MCF 10A (cell line): Measurements from ENCODE around the gene RPH3AL. TPM values are rescaled to one million over a fixed set of nuclear protein-coding genes. Genes with fewer than 3 reads are reported as not detected.
A peak's percentile ranks its signal among the peaks of the same experiment; 100 is the strongest.

Source experiments
- BruUV-seq: library from RNA; stranded (reverse); fragments of 400-500 nt; replicated peaks from 2 replicates; lab custom pipeline; 2021; lab: Mats Ljungman, UMichigan
- CTCF ChIA-PET: fragments of 300-600 bp; sonication (Branson Sonifier 250); formaldehyde crosslinking; extraction: SDS; loops from one replicate; lab custom pipeline; 2021; ENCODE audit warnings: antibody characterized with exemption, inconsistent platforms; lab: Yijun Ruan, JAX
- POLR2A ChIA-PET: fragments of 300-600, 350-650 bp; sonication (Branson Sonifier 250); formaldehyde crosslinking; extraction: SDS; loops from one replicate; lab custom pipeline; 2020; ENCODE audit warnings: antibody characterized with exemption, inconsistent platforms; lab: Yijun Ruan, JAX
- DNase-seq: peaks from one replicate; pipeline ENCODE4 v3.0.0-alpha.2; 2018; ENCODE audit not compliant: unreplicated experiment
- H3K27ac Mint-ChIP-seq: one replicate; pipeline ENCODE4 v1.8.0; 2022; ENCODE audit warnings: mild to moderate bottlenecking, low read depth, mixed read lengths; ENCODE audit not compliant: unreplicated experiment
- H3K27me3 Mint-ChIP-seq: one replicate; pipeline ENCODE4 v1.8.0; 2022; ENCODE audit warnings: mixed read lengths; ENCODE audit not compliant: insufficient read depth, unreplicated experiment
- H3K36me3 Mint-ChIP-seq: one replicate; pipeline ENCODE4 v1.8.0; 2022; ENCODE audit warnings: mild to moderate bottlenecking, moderate library complexity, mixed read lengths; ENCODE audit not compliant: insufficient read depth, unreplicated experiment
- H3K4me1 Mint-ChIP-seq: one replicate; pipeline ENCODE4 v1.8.0; 2022; ENCODE audit warnings: mixed read lengths; ENCODE audit not compliant: insufficient read depth, unreplicated experiment
- H3K4me3 Mint-ChIP-seq: one replicate; pipeline ENCODE4 v1.8.0; 2022; ENCODE audit warnings: mild to moderate bottlenecking, moderate library complexity, mixed read lengths; ENCODE audit not compliant: unreplicated experiment
- H3K9me3 Mint-ChIP-seq: one replicate; pipeline ENCODE4 v1.8.0; 2022; ENCODE audit warnings: mixed read lengths; ENCODE audit not compliant: unreplicated experiment
- CTCF ChIP-seq: fragments of 200-600 bp; IDR thresholded peaks from one replicate; pipeline ENCODE4 v1.8.0; 2022; ENCODE audit warnings: antibody characterized with exemption, mild to moderate bottlenecking; ENCODE audit not compliant: unreplicated experiment
- intact Hi-C: fragments of 100-400 bp; cut with micrococcal nuclease; formaldehyde crosslinking; loops from 2 replicates; pipeline ENCODE4 v1.14.1; 2022
- total RNA-seq: library from RNA; stranded (reverse); gene quantifications from 2 replicates; pipeline ENCODE4 v1.2.3, GENCODE V29; 2022

The RPH3AL gene
- total RNA-seq, 1 experiment from 2014 or later = 0.89 TPM

GRCh38 chr17:382644-383533 is 30.3 kb upstream of the RPH3AL start:
- Mint-ChIP-seq H3K4me3 (no peak overlapping the region), H3K36me3 (peaks cover 6% of the 10 kb centered on the region), H3K27me3 (peaks cover 12% of the 10 kb centered on the region), H3K9me3 (no peaks in the 10 kb centered on the region), H3K27ac (no peak overlapping the region), H3K4me1 (no peaks in the 10 kb centered on the region)
- POLR2A ChIA-PET = no interaction called here
- CTCF ChIA-PET = interaction anchor here (0.6 to 1.0 kb wide), 2 partner anchors 318 to 376 kb away, joined by 3 to 4 read pairs; no protein-coding TSS in a partner anchor
- DNase-seq = peak; percentile 26
- intact Hi-C loops = no loop called here
- TF ChIP-seq CTCF = no peak
- BruUV-seq = no TSS peak

DNA sequence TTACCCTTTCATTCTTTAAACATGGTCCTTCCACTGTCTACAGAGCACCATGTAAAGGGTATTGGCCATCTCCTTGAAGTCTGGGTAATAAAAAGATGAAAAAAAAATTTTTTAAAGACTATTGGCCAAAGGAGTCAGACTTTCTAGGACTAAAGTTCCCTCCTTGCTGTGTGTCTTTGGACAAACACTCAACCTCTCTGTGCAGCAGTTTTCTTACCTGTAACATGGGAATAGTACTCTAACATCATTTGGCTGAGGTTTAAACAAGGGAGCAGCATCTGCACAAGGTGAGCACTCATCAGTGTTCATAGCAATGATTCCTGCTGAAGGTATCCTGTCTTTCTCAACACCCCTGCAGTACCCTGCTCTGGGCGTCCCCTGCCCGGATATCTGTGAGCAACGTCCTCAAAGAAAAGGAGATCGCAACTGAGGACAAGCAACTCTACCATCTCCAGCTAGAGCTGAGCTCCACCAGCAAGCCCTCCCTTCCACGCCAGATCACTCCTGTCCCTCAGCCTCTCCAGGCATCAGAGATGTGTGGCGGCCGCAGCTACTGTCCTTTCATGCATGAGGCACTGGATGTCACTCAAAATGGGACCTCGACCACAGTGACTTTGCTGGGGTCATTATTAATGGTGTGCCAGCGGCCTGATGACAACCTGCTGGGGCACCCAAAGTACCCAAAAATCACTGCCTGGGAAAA is 29.5 kb upstream of the RPH3AL start:
- Mint-ChIP-seq H3K36me3 (peaks cover 6% of the 10 kb centered on the region), H3K4me3 (no peak overlapping the region), H3K4me1 (peaks cover 6% of the 10 kb centered on the region), H3K9me3 (no peaks in the 10 kb centered on the region), H3K27me3 (peaks cover 12% of the 10 kb centered on the region), H3K27ac (no peak overlapping the region)
- TF ChIP-seq CTCF = no peak
- CTCF ChIA-PET = no interaction called here
- POLR2A ChIA-PET = no interaction called here
- BruUV-seq = no TSS peak
- DNase-seq = no peak
- intact Hi-C loops = no loop called here

- ChIA-PET CTCF (no interaction called here), POLR2A (no interaction called here)
- no TSS peak for BruUV-seq
- no peak for TF ChIP-seq CTCF
- Mint-ChIP-seq H3K36me3 (peaks cover 6% of the 10 kb centered on the region), H3K4me1 (peaks cover 9% of the 10 kb centered on the region), H3K27me3 (peaks cover 12% of the 10 kb centered on the region), H3K9me3 (no peaks in the 10 kb centered on the region), H3K27ac (no peak overlapping the region), H3K4me3 (no peak overlapping the region)
- DNase-seq = no peak
- intact Hi-C loops = no loop called here
Measured at GRCh38 chr17:381516-381915, 28.9 kb upstream of the RPH3AL start.
